Endothelial cell of umbilical vein (primary cell): ENCODE results near the gene SLC22A23. TPM values are rescaled to one million over a fixed set of nuclear protein-coding genes. Genes with fewer than 3 reads are reported as not detected.

Experiments
- BruUV-seq: library from RNA; stranded (reverse); fragments of 400-500 nt; replicated peaks from 2 replicates; lab custom pipeline; 2021; lab: Mats Ljungman, UMichigan
- CTCF ChIA-PET: fragments of 300-600, 350-600 bp; sonication (Branson Sonifier 250); formaldehyde crosslinking; loops from one replicate; lab custom pipeline; 2021; ENCODE audit warnings: antibody characterized with exemption, inconsistent platforms; lab: Charles Lee
- POLR2A ChIA-PET: fragments of 300-600, 350-600 bp; sonication (Branson Sonifier 250); formaldehyde crosslinking; loops from one replicate; lab custom pipeline; 2021; ENCODE audit warnings: antibody characterized with exemption, inconsistent platforms; lab: Charles Lee
- DNase-seq: peaks from one replicate; pipeline ENCODE4 v3.0.0-alpha.2; 2011; ENCODE audit warnings: low read depth, low spot score
- FAIRE-seq: peaks from 2 replicates; lab custom pipeline; 2011; peaks lifted over from hg19 to GRCh38; lab: Jason Lieb, UNC
- H2AFZ ChIP-seq: 2 replicates; pipeline ENCODE4 v1.6.0; 2012; ENCODE audit warnings: low read depth, low read length, control low read depth, inconsistent platforms
- H3K27ac ChIP-seq: 2 replicates; pipeline ENCODE4 v1.5.1; 2011; ENCODE audit warnings: low read depth, mild to moderate bottlenecking, control low read depth, low read length, moderate library complexity; ENCODE audit not compliant: insufficient read depth
- H3K27me3 ChIP-seq, 2 experiments: 2 replicates each; pipeline versions ENCODE4 v1.6.0 to v1.6.1; 2011; ENCODE audit warnings: low read length in 2 of 2, mixed read lengths in 1 of 2; ENCODE audit not compliant: control insufficient read depth in 2 of 2, insufficient read depth in 2 of 2
- H3K36me3 ChIP-seq, 2 experiments: 2 replicates in 1 of 2; 3 replicates in 1 of 2; pipeline ENCODE4 v1.5.1; 2011; ENCODE audit warnings: low read length in 2 of 2, mild to moderate bottlenecking in 1 of 2, moderate library complexity in 1 of 2; ENCODE audit not compliant: control insufficient read depth in 2 of 2, insufficient read depth in 2 of 2; ENCODE audit errors: extremely low read depth in 1 of 2
- H3K4me1 ChIP-seq: 3 replicates; pipeline ENCODE4 v1.5.1; 2011; ENCODE audit warnings: mild to moderate bottlenecking, low read length; ENCODE audit not compliant: control insufficient read depth, insufficient read depth; ENCODE audit errors: extremely low read depth
- H3K4me2 ChIP-seq: 2 replicates; pipeline ENCODE4 v1.6.1; 2011; ENCODE audit warnings: low read length, control low read depth, mixed read lengths; ENCODE audit not compliant: insufficient read depth
- H3K4me3 ChIP-seq, 3 experiments: fragments of 200-600 bp in 1 of 3; sonication (generic), shearing (Covaris generic) in 1 of 3; replicated peaks in 1 of 3; 2 replicates each; pipeline ENCODE4 v1.5.1; 2011 to 2016; ENCODE audit warnings: control low read depth in 3 of 3, low read length in 3 of 3, mild to moderate bottlenecking in 2 of 3, inconsistent platforms in 1 of 3, low read depth in 1 of 3, moderate library complexity in 1 of 3; ENCODE audit not compliant: insufficient read depth in 1 of 3
- H3K79me2 ChIP-seq: 2 replicates; pipeline ENCODE4 v1.6.0; 2012; ENCODE audit warnings: low read length, inconsistent platforms; ENCODE audit not compliant: control insufficient read depth, insufficient read depth
- H3K9ac ChIP-seq: replicated peaks from 2 replicates; pipeline ENCODE3; 2011; ENCODE audit warnings: low read length, control low read depth; ENCODE audit not compliant: insufficient read depth; ENCODE audit errors: extremely low read depth
- H3K9me1 ChIP-seq: replicated peaks from 3 replicates; pipeline ENCODE4 v1.6.0; 2011; ENCODE audit warnings: mild to moderate bottlenecking, low read length; ENCODE audit not compliant: control insufficient read depth, insufficient read depth; ENCODE audit errors: extremely low read depth
- H3K9me3 ChIP-seq: replicated peaks from 2 replicates; pipeline ENCODE4 v1.5.1; 2012; ENCODE audit warnings: low read length, inconsistent platforms; ENCODE audit not compliant: control insufficient read depth, insufficient read depth
- H4K20me1 ChIP-seq: replicated peaks from 2 replicates; pipeline ENCODE3; 2011; ENCODE audit warnings: mild to moderate bottlenecking, low read length; ENCODE audit not compliant: control insufficient read depth, insufficient read depth; ENCODE audit errors: extremely low read depth
- EZH2 ChIP-seq: IDR thresholded peaks from 2 replicates; pipeline ENCODE4 v1.6.1; 2012; ENCODE audit warnings: borderline replicate concordance, low read depth, mild to moderate bottlenecking, moderate library complexity, low read length, inconsistent platforms; ENCODE audit not compliant: severe bottlenecking
- GATA2 ChIP-seq: IDR thresholded peaks from 2 replicates; pipeline ENCODE4 v1.7.0; 2011; ENCODE audit warnings: low read depth, mild to moderate bottlenecking, moderate library complexity, mixed read lengths, low read length; ENCODE audit not compliant: insufficient read length, insufficient read depth
- JUN ChIP-seq: IDR thresholded peaks from 2 replicates; pipeline ENCODE4 v1.6.1; 2011; ENCODE audit warnings: borderline replicate concordance, low read depth; ENCODE audit not compliant: insufficient read length, insufficient read depth
- POLR2AphosphoS5 ChIP-seq: IDR thresholded peaks from 2 replicates; pipeline ENCODE4 v1.6.1; 2012; ENCODE audit warnings: low read depth, mild to moderate bottlenecking, control low read depth, low read length, moderate library complexity; ENCODE audit not compliant: insufficient read depth
- dilution Hi-C: fragments of 300-500 bp; cut with MboI; formaldehyde crosslinking; loops from one replicate; pipeline ENCODE4 v1.15.0; 2019; ENCODE audit warnings: low sequenced_read_pairs; ENCODE audit not compliant: extremely low pct_ligation_motif_present
- intact Hi-C: fragments of 100-400 bp; cut with micrococcal nuclease; formaldehyde crosslinking; loops from one replicate; pipeline ENCODE4 v1.10.0; 2022
- polyA plus RNA-seq, 4 experiments: library from polyadenylated mRNA; depleted of rRNA in 3 of 4; stranded (reverse) in 3 of 4; unstranded in 1 of 4; fragments of >200 nt; gene quantifications; 2 replicates each; pipeline versions ENCODE4 v1.2.1 to v1.2.3, GENCODE V29; 2011 to 2012; ENCODE audit warnings: missing spikeins in 1 of 4
- total RNA-seq: library from RNA; stranded (reverse); gene quantifications from 2 replicates; pipeline ENCODE4 v1.2.3, GENCODE V29; 2021
- TF ChIP-seq, protein P1 (sequence below), 2 donors: IDR thresholded peaks; 1 replicate in 1 of 2; 2 replicates in 1 of 2; pipeline ENCODE4 v1.5.1; 2011; ENCODE audit warnings: low read length in 2 of 2, mild to moderate bottlenecking in 2 of 2, moderate library complexity in 2 of 2, control low read depth in 1 of 2, inconsistent platforms in 1 of 2, low read depth in 1 of 2; ENCODE audit not compliant: insufficient read depth in 1 of 2; ENCODE audit errors: extremely low read depth in 1 of 2

Gene SLC22A23
- total and polyA plus RNA-seq, 2 donors (not counting 3 experiments of a cell fraction or from before 2014, with no cell fraction given) = 4.2 to 14.3 TPM

DNA sequence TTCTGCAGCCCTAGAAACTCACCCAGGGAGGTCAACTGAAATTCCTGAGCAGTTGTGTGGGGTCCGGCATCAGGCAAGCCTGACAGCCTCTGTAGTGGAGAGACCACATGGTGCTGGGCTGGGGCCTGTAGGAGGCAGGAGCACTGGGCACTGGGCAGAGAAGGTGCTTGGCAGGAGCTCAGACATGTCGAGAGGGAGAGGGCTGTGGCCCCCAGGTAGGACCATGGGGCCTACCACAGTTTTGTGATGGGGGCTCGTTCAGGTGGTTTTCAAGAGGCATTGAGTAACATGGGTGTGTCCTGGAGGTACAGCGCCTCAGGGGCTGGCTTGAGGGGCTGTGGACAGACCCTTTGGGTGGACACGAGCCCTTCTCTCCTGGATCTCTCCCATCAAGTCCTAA lies 15.9 kb downstream of the SLC22A23 start:
- POLR2A ChIA-PET = no interaction called here
- CTCF ChIA-PET = interaction anchor here (1.1 to 1.2 kb wide), 2 partner anchors 12 to 30 kb away, joined by 3 read pairs; no protein-coding TSS in a partner anchor
- H3K9me1 ChIP-seq = no peaks in the 10 kb centered on the region
- no peak for DNase-seq
- H3K27me3 ChIP-seq = peaks cover 0 to 2% of the 10 kb centered on the region in 2 experiments
- intact Hi-C loops = no loop called here
- no peak overlapping the region for H3K9ac ChIP-seq
- H3K27ac ChIP-seq = no peak overlapping the region
- no peak overlapping the region for H3K4me3 ChIP-seq
- dilution Hi-C loops = no loop called here
- no peak overlapping the region for H2AFZ ChIP-seq
- no peaks in the 10 kb centered on the region for H3K36me3 ChIP-seq
- H4K20me1 ChIP-seq = no peaks in the 10 kb centered on the region
- BruUV-seq = no TSS peak
- no peaks in the 10 kb centered on the region for H3K79me2 ChIP-seq
- no peaks in the 10 kb centered on the region for H3K4me1 ChIP-seq
- TF ChIP-seq JUN = no peak
- no peak for TF ChIP-seq POLR2AphosphoS5
- TF ChIP-seq GATA2 = no peak
- H3K4me2 ChIP-seq = no peak overlapping the region
- no peaks in the 10 kb centered on the region for H3K9me3 ChIP-seq
- no peak for FAIRE-seq

DNA sequence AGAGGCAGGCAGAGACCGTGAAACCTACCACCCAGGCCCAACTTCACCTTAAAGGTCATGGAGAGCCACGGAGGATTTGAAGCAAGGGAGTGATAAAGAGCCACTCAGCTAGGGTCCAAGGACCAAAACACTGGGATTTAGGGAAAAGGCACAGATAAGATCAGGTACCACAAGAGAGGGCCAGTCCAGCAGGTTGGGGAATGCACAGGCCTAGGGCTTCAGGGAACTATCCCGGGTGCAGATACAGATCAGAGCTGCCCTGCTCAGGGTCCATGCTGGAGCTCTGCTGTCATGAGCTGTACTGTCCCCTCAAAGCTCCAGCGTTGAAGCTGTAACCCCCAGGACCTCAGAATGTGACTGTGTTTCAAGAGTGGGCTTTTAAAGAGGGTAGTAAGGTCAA lies 16.9 kb downstream of the SLC22A23 start:
- CTCF ChIA-PET = no interaction called here

More for the DNA sequence above, 16.9 kb downstream of the SLC22A23 start:
- Histone ChIP-seq H2AFZ (no peak overlapping the region), H4K20me1 (no peaks in the 10 kb centered on the region), H3K4me3 (no peak overlapping the region), H3K9me3 (no peaks in the 10 kb centered on the region), H3K79me2 (no peaks in the 10 kb centered on the region), H3K4me2 (no peak overlapping the region), H3K4me1 (no peaks in the 10 kb centered on the region), H3K27ac (no peak overlapping the region), H3K9ac (no peak overlapping the region), H3K36me3 (no peaks in the 10 kb centered on the region), H3K27me3 (peaks cover 0 to 2% of the 10 kb centered on the region in 2 experiments), H3K9me1 (no peaks in the 10 kb centered on the region)
- intact Hi-C loops (no loop called here), dilution Hi-C loops (no loop called here)
- TF ChIP-seq EZH2 (no peak), JUN (no peak)
- TF ChIP-seq, protein P1, sequence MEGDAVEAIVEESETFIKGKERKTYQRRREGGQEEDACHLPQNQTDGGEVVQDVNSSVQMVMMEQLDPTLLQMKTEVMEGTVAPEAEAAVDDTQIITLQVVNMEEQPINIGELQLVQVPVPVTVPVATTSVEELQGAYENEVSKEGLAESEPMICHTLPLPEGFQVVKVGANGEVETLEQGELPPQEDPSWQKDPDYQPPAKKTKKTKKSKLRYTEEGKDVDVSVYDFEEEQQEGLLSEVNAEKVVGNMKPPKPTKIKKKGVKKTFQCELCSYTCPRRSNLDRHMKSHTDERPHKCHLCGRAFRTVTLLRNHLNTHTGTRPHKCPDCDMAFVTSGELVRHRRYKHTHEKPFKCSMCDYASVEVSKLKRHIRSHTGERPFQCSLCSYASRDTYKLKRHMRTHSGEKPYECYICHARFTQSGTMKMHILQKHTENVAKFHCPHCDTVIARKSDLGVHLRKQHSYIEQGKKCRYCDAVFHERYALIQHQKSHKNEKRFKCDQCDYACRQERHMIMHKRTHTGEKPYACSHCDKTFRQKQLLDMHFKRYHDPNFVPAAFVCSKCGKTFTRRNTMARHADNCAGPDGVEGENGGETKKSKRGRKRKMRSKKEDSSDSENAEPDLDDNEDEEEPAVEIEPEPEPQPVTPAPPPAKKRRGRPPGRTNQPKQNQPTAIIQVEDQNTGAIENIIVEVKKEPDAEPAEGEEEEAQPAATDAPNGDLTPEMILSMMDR (IDR thresholded peaks at IDR 0.05; ENCODE audit: extremely low read depth in 1 of 2, insufficient read depth in 1 of 2, low read depth in 1 of 2, low read length in 2 of 2) = no peak
- no peak for DNase-seq
- FAIRE-seq = no peak
- POLR2A ChIA-PET = no interaction called here
- no TSS peak for BruUV-seq
